GM20000 (cell line): ENCODE measurements around the gene SERPINA12.

Experiments used
- DNase-seq: peaks from one replicate; pipeline ENCODE4 v3.0.0; 2012; ENCODE audit warnings: low spot score
- CTCF ChIP-seq: IDR thresholded peaks from 2 replicates; pipeline ENCODE4 v1.5.1; 2012; ENCODE audit warnings: mild to moderate bottlenecking, control low read depth; ENCODE audit errors: extremely low read depth, missing control alignments

SERPINA12 gene

GRCh38 chr14:94481468-94482131, 27.7 kb downstream of the SERPINA12 start:
- DNase-seq, result no peak
- no peak for TF ChIP-seq CTCF

- no peak for DNase-seq
- TF ChIP-seq CTCF, result no peak
These were observed 28.5 kb downstream of the SERPINA12 start for GRCh38 chr14:94480809-94481208.

- DNase-seq, result no peak
- TF ChIP-seq CTCF, result no peak
These were observed 30.8 kb downstream of the SERPINA12 start for GRCh38 chr14:94478420-94478819.

- no peak for DNase-seq
- no peak for TF ChIP-seq CTCF
These were observed 33.2 kb downstream of the SERPINA12 start, which contains the start of gene SERPINA9 for GRCh38 chr14:94476023-94476422. Gene SERPINA9, minus strand, starts transcription at chr14:94476197. Its CDS starts 6,357 bp downstream, at chr14:94469840.

GRCh38 chr14:94474581-94475031, 34.7 kb downstream of the SERPINA12 start:
- no peak for DNase-seq
- TF ChIP-seq CTCF, result no peak

GRCh38 chr14:94473666-94474410, 35.4 kb downstream of the SERPINA12 start:
- DNase-seq, result no peak
- TF ChIP-seq CTCF, result no peak

GRCh38 chr14:94472842-94473241, 36.4 kb downstream of the SERPINA12 start:
- DNase-seq, result no peak
- TF ChIP-seq CTCF, result no peak
